UCSD-AML1 (cell line): ENCODE measurements around the gene KIF4B.
"Not testable (repeated sequence)": the region's sequence is repeated elsewhere in the genome, so short reads cannot be mapped to it uniquely, and the experiment has no call there.

Experiments
- DNase-seq: peaks from one replicate; lab custom pipeline; 2025; ENCODE audit not compliant: unreplicated experiment; lab: John Stamatoyannopoulos, UW

The KIF4B gene

GRCh38 chr5:155006265-155006664 lies 7.3 kb upstream of the KIF4B start:
- DNase-seq = not testable (repeated sequence)

GRCh38 chr5:155008669-155009068 lies 4.9 kb upstream of the KIF4B start:
- no peak for DNase-seq

- no peak for DNase-seq
Observed at GRCh38 chr5:155010881-155011280, 2.7 kb upstream of the KIF4B start.

DNA sequence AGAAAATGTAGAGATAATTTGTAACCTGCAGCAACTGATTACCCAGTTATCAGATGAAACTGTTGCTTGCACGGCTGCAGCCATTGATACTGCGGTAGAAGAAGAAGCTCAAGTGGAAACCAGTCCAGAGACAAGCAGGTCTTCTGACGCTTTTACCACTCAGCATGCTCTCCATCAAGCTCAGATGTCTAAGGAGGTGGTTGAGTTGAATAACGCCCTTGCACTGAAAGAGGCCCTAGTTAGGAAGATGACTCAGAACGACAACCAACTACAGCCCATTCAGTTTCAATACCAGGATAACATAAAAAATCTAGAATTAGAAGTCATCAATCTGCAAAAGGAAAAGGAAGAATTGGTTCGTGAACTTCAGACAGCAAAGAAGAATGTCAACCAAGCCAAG lies 1.7 kb downstream of the KIF4B start:
- no peak for DNase-seq

DNA sequence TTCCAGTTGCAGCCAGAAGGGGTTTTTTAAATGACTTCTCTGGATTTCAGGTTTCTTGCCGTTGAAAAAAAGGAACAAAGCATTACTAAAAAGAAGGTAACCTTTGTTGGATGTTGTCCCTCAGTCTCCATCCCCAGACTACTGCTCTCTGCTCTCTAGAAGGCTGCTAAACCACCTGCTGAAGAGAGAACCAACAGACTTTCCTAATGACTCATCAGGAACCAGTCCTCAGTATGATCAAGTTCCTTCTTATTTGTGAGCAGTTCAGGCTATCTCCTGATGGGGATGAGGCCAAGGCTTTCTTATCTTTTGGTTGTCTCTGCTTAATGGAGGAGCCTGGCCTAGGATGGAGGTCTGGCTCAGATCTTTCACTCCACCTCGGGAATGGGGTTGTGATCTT lies 4.1 kb downstream of the KIF4B start:
- no peak for DNase-seq

DNA sequence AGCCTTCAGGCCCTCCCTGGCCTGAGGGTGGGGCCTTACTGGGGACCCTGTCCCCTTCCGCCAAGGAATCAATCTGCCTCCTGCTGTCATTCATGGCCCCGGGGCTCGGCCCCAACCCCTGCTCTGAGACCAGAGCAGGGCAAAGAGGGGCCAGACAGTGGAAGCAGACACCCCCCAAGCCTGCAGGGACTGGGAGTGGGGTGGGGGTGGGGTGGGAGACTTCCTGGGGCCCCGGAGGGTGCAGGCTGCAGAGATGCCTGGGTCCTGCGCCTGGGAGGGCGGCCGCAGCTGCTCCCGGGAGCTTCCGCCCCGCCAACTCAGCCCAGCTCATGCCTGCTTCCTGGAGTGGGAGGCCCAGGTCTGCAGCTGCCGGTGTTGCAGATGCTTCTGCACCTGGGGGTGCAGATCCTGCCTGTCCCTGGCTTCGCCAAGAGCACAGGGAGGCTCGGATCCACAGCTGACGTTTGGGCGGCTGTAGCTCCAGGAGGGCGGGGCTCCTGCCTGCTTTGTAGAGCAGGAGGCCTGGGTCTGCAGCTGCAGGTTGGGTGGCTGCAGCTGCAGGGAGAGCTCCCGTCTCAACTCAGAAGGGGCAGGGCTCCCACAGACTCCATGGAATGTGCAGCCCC lies 6.2 kb downstream of the KIF4B start:
- DNase-seq = no peak

DNA sequence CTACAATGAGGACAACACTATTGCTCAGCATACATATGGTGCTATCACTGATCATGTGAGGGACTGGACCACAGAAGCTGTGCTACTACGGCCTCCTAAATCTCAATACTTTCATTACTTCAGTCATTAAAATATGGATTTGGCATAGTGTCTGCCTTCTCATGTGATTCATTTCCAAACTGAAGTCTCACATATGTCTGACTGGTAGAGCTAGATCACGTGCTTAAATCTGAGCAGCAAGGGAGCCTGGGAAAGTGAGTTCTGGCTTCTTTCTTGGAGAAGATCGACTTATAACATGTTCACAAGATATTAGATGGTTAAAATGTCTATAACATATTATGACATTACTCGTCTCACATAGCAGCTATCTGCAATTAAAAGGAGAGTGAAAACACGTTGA lies 8.3 kb downstream of the KIF4B start:
- DNase-seq = no peak

GRCh38 chr5:155023320-155023719 lies 9.8 kb downstream of the KIF4B start:
- DNase-seq = no peak

- DNase-seq = no peak
Observed at GRCh38 chr5:155024015-155024414, 10.5 kb downstream of the KIF4B start.

GRCh38 chr5:155025895-155026294 lies 12.3 kb downstream of the KIF4B start:
- no peak for DNase-seq

- DNase-seq = no peak
Observed at GRCh38 chr5:155027993-155028629, 14.6 kb downstream of the KIF4B start.

GRCh38 chr5:155029240-155029639 lies 15.7 kb downstream of the KIF4B start:
- DNase-seq = no peak

GRCh38 chr5:155034145-155034744 lies 20.7 kb downstream of the KIF4B start:
- not testable (repeated sequence) for DNase-seq

DNA sequence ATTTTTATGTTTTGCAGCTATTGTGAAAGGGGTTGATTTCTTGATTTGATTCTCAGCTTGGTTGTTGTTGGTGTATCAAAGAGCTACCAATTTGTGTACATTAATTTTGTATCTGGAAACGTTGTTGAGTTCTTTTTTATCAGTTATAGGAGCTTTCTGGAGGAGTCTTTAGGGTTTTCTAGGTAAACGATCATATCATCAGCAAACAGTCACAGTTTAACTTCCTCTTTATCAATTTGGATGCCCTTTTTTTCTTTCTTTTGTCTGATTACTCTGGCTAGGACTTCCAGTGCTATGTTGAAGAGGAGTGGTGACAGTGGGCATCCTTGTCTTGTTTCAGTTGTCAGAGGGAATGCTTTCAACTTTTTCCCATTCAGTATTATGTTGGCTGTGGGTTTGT lies 21.5 kb downstream of the KIF4B start:
- DNase-seq = not testable (repeated sequence)

GRCh38 chr5:155040984-155041653 lies 27.6 kb downstream of the KIF4B start:
- no peak for DNase-seq

DNA sequence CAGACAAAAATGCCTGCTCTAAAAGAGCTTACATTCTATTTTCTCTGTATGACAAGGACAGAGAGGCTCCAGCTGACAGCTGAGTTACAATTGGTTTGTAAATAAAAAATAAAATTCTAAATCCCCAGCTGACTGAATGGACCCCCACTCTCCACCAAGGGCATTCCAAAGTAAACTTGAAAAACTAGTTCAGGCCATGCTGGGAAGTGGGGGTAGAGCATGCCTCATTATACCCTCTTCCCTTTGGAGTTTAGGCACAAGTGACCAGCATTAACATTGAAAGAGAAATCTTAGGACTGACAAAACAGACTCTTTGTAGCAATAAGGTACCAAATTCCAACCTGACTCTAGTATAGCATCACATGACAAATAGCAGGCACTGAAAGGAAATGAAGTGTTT lies 31.0 kb downstream of the KIF4B start:
- no peak for DNase-seq

DNA sequence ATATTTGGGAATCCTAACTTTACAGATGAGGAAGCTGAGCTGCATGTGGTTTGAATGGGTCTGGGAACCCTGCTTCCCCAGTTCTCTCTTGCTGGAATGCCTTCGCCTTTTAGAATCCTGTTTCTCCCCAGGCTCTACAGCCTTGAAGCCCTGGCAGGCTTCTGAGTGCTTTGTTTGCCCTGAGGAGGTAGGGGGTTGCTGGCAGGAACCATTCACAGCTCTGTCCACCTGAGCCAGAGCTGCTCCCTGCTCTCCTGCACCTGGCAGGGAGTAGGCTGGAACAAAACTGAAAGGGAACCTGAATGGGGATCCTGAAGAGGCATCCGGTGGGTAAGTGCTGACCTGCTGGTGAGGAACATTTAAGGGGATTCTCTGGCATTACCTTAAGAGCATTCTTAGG lies 33.0 kb downstream of the KIF4B start:
- DNase-seq = no peak

- no peak for DNase-seq
Observed at GRCh38 chr5:155047818-155048217, 34.3 kb downstream of the KIF4B start.

- DNase-seq = no peak
Observed at GRCh38 chr5:155049569-155050383, 36.2 kb downstream of the KIF4B start.

- no peak for DNase-seq
Observed at GRCh38 chr5:155050384-155051019, 36.9 kb downstream of the KIF4B start.

DNA sequence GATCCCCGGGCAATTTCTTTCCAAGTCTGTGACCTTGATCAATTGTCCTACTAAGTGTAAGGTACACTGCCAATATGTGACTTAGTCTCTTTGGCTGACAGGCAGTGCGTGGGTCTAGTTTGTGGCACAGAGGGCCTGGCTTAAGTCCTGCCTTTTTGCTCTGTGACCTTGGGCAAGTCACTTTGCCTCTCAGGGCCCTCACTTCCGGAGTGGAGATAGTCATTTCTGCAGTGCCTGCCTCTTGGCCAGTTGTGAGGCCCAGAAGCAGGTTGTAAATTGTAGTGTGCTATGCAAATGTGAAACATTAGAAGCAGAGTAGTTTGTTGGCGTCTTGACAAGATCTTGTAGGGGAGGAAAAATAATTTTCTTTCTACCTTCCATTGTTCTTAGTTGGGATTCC lies 39.0 kb downstream of the KIF4B start:
- DNase-seq = no peak
